GM12878 (cell line): ENCODE data around the gene NCBP2.

ENCODE experiments used
- BHLHE40 ChIP-seq, 2 experiments: fragments of 450-650 bp in 1 of 2; IDR thresholded peaks; 2 replicates each; pipeline ENCODE4 v1.6.1; 2011 to 2017; ENCODE audit warnings: low read depth in 2 of 2, borderline replicate concordance in 1 of 2, improper control_type of control experiment in 1 of 2, low read length in 1 of 2, mild to moderate bottlenecking in 1 of 2
- CEBPB ChIP-seq, 2 experiments: fragments of 150-350 bp in 1 of 2; IDR thresholded peaks; 2 replicates each; pipeline ENCODE4 v1.6.1; 2012 to 2014; ENCODE audit warnings: low read depth in 2 of 2, low read length in 2 of 2, borderline replicate concordance in 1 of 2, inconsistent platforms in 1 of 2
- HCFC1 ChIP-seq: fragments of 150-350 bp; IDR thresholded peaks from 2 replicates; pipeline ENCODE4 v1.6.1; 2014; ENCODE audit warnings: low read length
- KDM1A ChIP-seq: fragments of 200-600 bp; sonication (generic); IDR thresholded peaks from 2 replicates; pipeline ENCODE4 v1.6.1; 2016; ENCODE audit warnings: borderline replicate concordance
- POLR2A ChIP-seq: IDR thresholded peaks from 2 replicates; pipeline ENCODE4 v1.6.1; 2011; ENCODE audit warnings: low read depth, mild to moderate bottlenecking, low read length
- RAD21 ChIP-seq: IDR thresholded peaks from 2 replicates; pipeline ENCODE4 v1.6.1; 2011; ENCODE audit warnings: mild to moderate bottlenecking, low read depth, low read length, moderate library complexity; ENCODE audit not compliant: insufficient read depth
- SIX5 ChIP-seq: IDR thresholded peaks from 2 replicates; pipeline ENCODE4 v1.6.1; 2011; ENCODE audit warnings: mild to moderate bottlenecking, low read depth, low read length, moderate library complexity; ENCODE audit not compliant: severe bottlenecking
- TF ChIP-seq, protein P1 (sequence below), 3 experiments: IDR thresholded peaks in 2 of 3; conservative IDR thresholded peaks in 1 of 3; 2 replicates each; pipeline ENCODE4 v1.5.1; 2011; ENCODE audit warnings: low read depth in 3 of 3, low read length in 3 of 3, mild to moderate bottlenecking in 3 of 3, control low read depth in 2 of 3, moderate library complexity in 2 of 3, inconsistent platforms in 1 of 3, mixed read lengths in 1 of 3; ENCODE audit not compliant: control insufficient read depth in 2 of 3, insufficient read depth in 1 of 3; ENCODE audit errors: extremely low read depth in 1 of 3
- TF ChIP-seq, protein P2 (sequence below): IDR thresholded peaks from 2 replicates; pipeline ENCODE4 v1.6.1; 2012; ENCODE audit warnings: low read depth, low read length, improper control_type of control experiment

DNA sequence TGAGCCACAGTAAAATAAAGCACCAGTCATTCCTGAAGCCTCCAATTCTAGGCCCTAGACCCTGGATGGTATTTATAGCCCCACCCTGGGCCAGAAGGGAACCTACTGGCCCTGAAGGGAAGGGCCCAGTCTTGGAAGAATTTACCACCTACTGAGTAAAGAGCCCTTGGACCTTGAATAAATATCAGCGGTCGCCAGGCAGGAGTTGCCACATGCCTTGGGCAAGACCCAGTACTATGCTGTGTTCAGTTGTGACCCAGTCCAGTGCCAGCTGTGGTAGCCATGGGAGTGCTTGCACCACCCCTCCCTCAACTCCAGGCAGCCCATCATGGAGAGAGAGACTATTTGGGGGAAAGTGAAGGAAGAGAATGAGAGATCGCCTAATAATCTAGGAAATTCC lies 27.0 kb downstream of the NCBP2 start:
- TF ChIP-seq, protein P1, sequence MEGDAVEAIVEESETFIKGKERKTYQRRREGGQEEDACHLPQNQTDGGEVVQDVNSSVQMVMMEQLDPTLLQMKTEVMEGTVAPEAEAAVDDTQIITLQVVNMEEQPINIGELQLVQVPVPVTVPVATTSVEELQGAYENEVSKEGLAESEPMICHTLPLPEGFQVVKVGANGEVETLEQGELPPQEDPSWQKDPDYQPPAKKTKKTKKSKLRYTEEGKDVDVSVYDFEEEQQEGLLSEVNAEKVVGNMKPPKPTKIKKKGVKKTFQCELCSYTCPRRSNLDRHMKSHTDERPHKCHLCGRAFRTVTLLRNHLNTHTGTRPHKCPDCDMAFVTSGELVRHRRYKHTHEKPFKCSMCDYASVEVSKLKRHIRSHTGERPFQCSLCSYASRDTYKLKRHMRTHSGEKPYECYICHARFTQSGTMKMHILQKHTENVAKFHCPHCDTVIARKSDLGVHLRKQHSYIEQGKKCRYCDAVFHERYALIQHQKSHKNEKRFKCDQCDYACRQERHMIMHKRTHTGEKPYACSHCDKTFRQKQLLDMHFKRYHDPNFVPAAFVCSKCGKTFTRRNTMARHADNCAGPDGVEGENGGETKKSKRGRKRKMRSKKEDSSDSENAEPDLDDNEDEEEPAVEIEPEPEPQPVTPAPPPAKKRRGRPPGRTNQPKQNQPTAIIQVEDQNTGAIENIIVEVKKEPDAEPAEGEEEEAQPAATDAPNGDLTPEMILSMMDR (IDR thresholded peaks at IDR 0.05 in 2 of 3, conservative IDR thresholded peaks at IDR 0.05 in 1 of 3; ENCODE audit: control insufficient read depth in 2 of 3, extremely low read depth in 1 of 3, insufficient read depth in 1 of 3, low read depth in 3 of 3, low read length in 3 of 3) = no peak
- no peak for TF ChIP-seq POLR2A
- TF ChIP-seq HCFC1 = no peak
- TF ChIP-seq KDM1A = no peak
- no peak for TF ChIP-seq BHLHE40 (IDR thresholded peaks at IDR 0.05; ENCODE audit: borderline replicate concordance in 1 of 2, low read depth in 2 of 2, low read length in 1 of 2)
- TF ChIP-seq, protein P2, sequence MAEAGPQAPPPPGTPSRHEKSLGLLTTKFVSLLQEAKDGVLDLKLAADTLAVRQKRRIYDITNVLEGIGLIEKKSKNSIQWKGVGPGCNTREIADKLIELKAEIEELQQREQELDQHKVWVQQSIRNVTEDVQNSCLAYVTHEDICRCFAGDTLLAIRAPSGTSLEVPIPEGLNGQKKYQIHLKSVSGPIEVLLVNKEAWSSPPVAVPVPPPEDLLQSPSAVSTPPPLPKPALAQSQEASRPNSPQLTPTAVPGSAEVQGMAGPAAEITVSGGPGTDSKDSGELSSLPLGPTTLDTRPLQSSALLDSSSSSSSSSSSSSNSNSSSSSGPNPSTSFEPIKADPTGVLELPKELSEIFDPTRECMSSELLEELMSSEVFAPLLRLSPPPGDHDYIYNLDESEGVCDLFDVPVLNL = no peak
- TF ChIP-seq CEBPB (IDR thresholded peaks at IDR 0.05; ENCODE audit: borderline replicate concordance in 1 of 2, low read depth in 2 of 2, low read length in 2 of 2) = no peak
- TF ChIP-seq RAD21 = no peak
- TF ChIP-seq SIX5 = no peak
